HepG2 (cell line): ENCODE measurements around the gene CCNA2. TPM values are rescaled to one million over a fixed set of nuclear protein-coding genes. Genes with fewer than 3 reads are reported as not detected.
A peak's percentile ranks its signal among the peaks of the same experiment; 100 is the strongest.

Experiments
- ATAC-seq: fragments of 200-7000 bp; cut with Tn5 transposase; 3 replicates; pipeline ENCODE4 v1.9.1; 2020; ENCODE audit warnings: mild to moderate bottlenecking, moderate library complexity
- BruUV-seq: library from RNA; stranded (reverse); fragments of 400-500 nt; replicated peaks from 2 replicates; lab custom pipeline; 2021; lab: Mats Ljungman, UMichigan
- CTCF ChIA-PET: fragments of 300-600 bp; formaldehyde crosslinking; extraction: SDS; loops from one replicate; lab custom pipeline; 2021; ENCODE audit warnings: low total read pairs, inconsistent platforms, low intra/inter-chr PET ratio; lab: Yijun Ruan, JAX
- POLR2A ChIA-PET: fragments of 350-600 bp; sonication (Branson Sonifier 250); formaldehyde crosslinking; loops from one replicate; lab custom pipeline; 2020; ENCODE audit warnings: antibody characterized with exemption, inconsistent platforms; lab: Yijun Ruan, JAX
- DNase-seq: peaks from one replicate; pipeline ENCODE4 v3.0.0-alpha.2; 2015; ENCODE audit warnings: low spot score
- FAIRE-seq: peaks from 3 replicates; lab custom pipeline; 2011; peaks lifted over from hg19 to GRCh38; lab: Jason Lieb, UNC
- H2AFZ ChIP-seq: one replicate; pipeline ENCODE4 v1.6.1; 2011; ENCODE audit warnings: low read length, inconsistent platforms
- H3K27ac ChIP-seq: fragments of 300-600 bp; 3 replicates; pipeline ENCODE4 v1.8.0; 2011; ENCODE audit warnings: mixed run types, mild to moderate bottlenecking, mixed read lengths, low read length, inconsistent platforms; ENCODE audit not compliant: insufficient read depth; ENCODE audit errors: extremely low read length
- H3K27me3 ChIP-seq, 2 experiments: fragments of 200-600 bp in 1 of 2; 2 replicates in 1 of 2; 3 replicates in 1 of 2; pipeline versions ENCODE4 v1.6.0 to v1.8.0; 2011; ENCODE audit warnings: low read length in 2 of 2, mild to moderate bottlenecking in 2 of 2, moderate library complexity in 2 of 2, inconsistent platforms in 1 of 2; ENCODE audit not compliant: insufficient read depth in 2 of 2, control insufficient read depth in 1 of 2
- H3K36me3 ChIP-seq, 2 experiments: fragments of 200-600 bp in 1 of 2; replicated peaks in 1 of 2; 2 replicates in 1 of 2; 3 replicates in 1 of 2; pipeline versions ENCODE4 v1.5.1 to v1.8.0; 2011; ENCODE audit warnings: low read length in 2 of 2, inconsistent platforms in 1 of 2; ENCODE audit not compliant: insufficient read depth in 2 of 2, control insufficient read depth in 1 of 2
- H3K4me1 ChIP-seq: 2 replicates; pipeline ENCODE4 v1.5.1; 2012; ENCODE audit warnings: low read length, inconsistent platforms; ENCODE audit not compliant: insufficient read depth
- H3K4me2 ChIP-seq: 2 replicates; pipeline ENCODE4 v1.6.0; 2011; ENCODE audit warnings: low read depth, low read length, inconsistent platforms
- H3K4me3 ChIP-seq, 3 experiments: fragments of 200-600 bp in 1 of 3; sonication (generic), shearing (Covaris generic) in 1 of 3; replicated peaks in 1 of 3; 2 replicates each; pipeline ENCODE4 v1.5.1; 2011 to 2016; ENCODE audit warnings: low read length in 3 of 3, inconsistent platforms in 2 of 3, low read depth in 2 of 3, mild to moderate bottlenecking in 2 of 3, control low read depth in 1 of 3, mixed read lengths in 1 of 3; ENCODE audit not compliant: insufficient read depth in 1 of 3
- H3K79me2 ChIP-seq: one replicate; pipeline ENCODE4 v1.6.1; 2011; ENCODE audit warnings: low read length, inconsistent platforms; ENCODE audit not compliant: insufficient read depth
- H3K9ac ChIP-seq: 2 replicates; pipeline ENCODE4 v1.6.0; 2011; ENCODE audit warnings: mild to moderate bottlenecking, low read depth, low read length, inconsistent platforms; ENCODE audit not compliant: insufficient read depth
- H3K9me3 ChIP-seq: 2 replicates; pipeline ENCODE4 v1.5.1; 2012; ENCODE audit warnings: mild to moderate bottlenecking, low read length
- H4K20me1 ChIP-seq: 2 replicates; pipeline ENCODE4 v1.6.0; 2011; ENCODE audit warnings: inconsistent platforms, mild to moderate bottlenecking, low read length, moderate library complexity; ENCODE audit not compliant: insufficient read depth
- CEBPG ChIP-seq: IDR thresholded peaks from 2 replicates; pipeline ENCODE4 v1.6.1; 2016
- EP300 ChIP-seq, 3 experiments: sonication (generic) in 1 of 3; formaldehyde crosslinking in 1 of 3; IDR thresholded peaks; 2 replicates each; pipeline versions ENCODE4 v1.5.1 to v1.6.1; 2011 to 2020; ENCODE audit warnings: low read depth in 2 of 3, low read length in 2 of 3, borderline replicate concordance in 1 of 3, improper control_type of control experiment in 1 of 3, mild to moderate bottlenecking in 1 of 3, missing genetic modification reagents in 1 of 3, moderate library complexity in 1 of 3
- GATAD1 ChIP-seq: IDR thresholded peaks from 2 replicates; pipeline ENCODE4 v1.6.1; 2016; ENCODE audit warnings: missing genetic modification reagents, missing compliant biosample characterization
- MAX ChIP-seq: IDR thresholded peaks from 2 replicates; pipeline ENCODE4 v1.6.1; 2012; ENCODE audit warnings: inconsistent platforms
- NCOR1 ChIP-seq: fragments of 200-600 bp; sonication (generic); IDR thresholded peaks from 2 replicates; pipeline ENCODE4 v1.7.0; 2017; ENCODE audit warnings: antibody characterized with exemption, low read length, borderline replicate concordance
- POGZ ChIP-seq: sonication (generic); formaldehyde crosslinking; IDR thresholded peaks from 2 replicates; pipeline ENCODE4 v1.4.0; 2020; ENCODE audit warnings: mild to moderate bottlenecking, missing genetic modification reagents
- RERE ChIP-seq: IDR thresholded peaks from 2 replicates; pipeline ENCODE4 v1.6.1; 2016; ENCODE audit warnings: low read depth, missing genetic modification reagents, missing compliant biosample characterization
- ZFX ChIP-seq: sonication (generic); formaldehyde crosslinking; IDR thresholded peaks from 2 replicates; pipeline ENCODE4 v1.4.0; 2020; ENCODE audit warnings: mild to moderate bottlenecking, low read depth, missing genetic modification reagents, moderate library complexity
- ZNF18 ChIP-seq: sonication (generic); formaldehyde crosslinking; IDR thresholded peaks from 2 replicates; pipeline ENCODE4 v1.8.0; 2022; ENCODE audit warnings: mild to moderate bottlenecking, missing genetic modification reagents; ENCODE audit not compliant: insufficient replicate concordance
- ZNF580 ChIP-seq: IDR thresholded peaks from 2 replicates; pipeline ENCODE4 v1.6.1; 2016; ENCODE audit warnings: low read depth, borderline replicate concordance
- ZSCAN30 ChIP-seq: sonication (generic); formaldehyde crosslinking; IDR thresholded peaks from 2 replicates; pipeline ENCODE4 v1.5.0; 2020; ENCODE audit warnings: mild to moderate bottlenecking, missing genetic modification reagents
- WGBS: methylation state at CpG from one replicate; pipeline ENCODE4 v1.1.6; 2017; ENCODE audit warnings: low lambda C conversion rate; 5-methylcytosine and 5-hydroxymethylcytosine counted together
- in situ Hi-C: cut with HindIII; loops from 2 replicates; pipeline ENCODE4 v1.10.0; 2017; ENCODE audit warnings: low pct_unique_long_range_greater_than_20kb; ENCODE audit not compliant: extremely low pct_ligation_motif_present
- intact Hi-C: fragments of 100-400 bp; cut with micrococcal nuclease; formaldehyde crosslinking; loops from one replicate; pipeline ENCODE4 v1.10.0; 2022; ENCODE audit not compliant: unreplicated experiment
- polyA plus RNA-seq, 8 experiments: library from polyadenylated mRNA; depleted of rRNA in 3 of 8; stranded (reverse) in 7 of 8; unstranded in 1 of 8; fragments of >200 nt; fragmentation: Illumina TruSeq in 4 of 8; extraction: Trizol in 4 of 8; gene quantifications; 2 replicates each; pipeline versions ENCODE4 v1.2.1 to v1.2.3, GENCODE V29; 2011 to 2016; ENCODE audit warnings: low read depth in 4 of 8, missing spikeins in 1 of 8, mixed read lengths in 1 of 8; ENCODE audit not compliant: insufficient read depth in 1 of 8
- total RNA-seq, 5 experiments: library from RNA; depleted of rRNA; stranded (reverse); fragments of >200 nt; fragmentation: Illumina TruSeq; extraction: Trizol; gene quantifications; 2 replicates each; pipeline ENCODE4 v1.2.3, GENCODE V29; 2016; ENCODE audit warnings: low read depth in 1 of 5

The CCNA2 gene
- total and polyA plus RNA-seq, 2 of the 13 experiments (the other 11 are each of a cell fraction or from before 2014, with no cell fraction given), result 31.3 to 105 TPM

- ATAC-seq (peak; percentile 96), FAIRE-seq (peak; percentile 84), DNase-seq (peak; percentile 79)
- no peaks in the 10 kb centered on the region for H3K36me3 ChIP-seq
- POLR2A ChIA-PET, result no interaction called here
- peak overlapping the region; percentile 18 for H2AFZ ChIP-seq
- peak overlapping the region; percentile 29; the same call in 1 of the 2 replicates for H3K9ac ChIP-seq
- intact Hi-C loops (no loop called here), in situ Hi-C loops (no loop called here)
- no peaks in the 10 kb centered on the region for H3K79me2 ChIP-seq
- WGBS, result 3% methylated on average over 5 of the region's 5 CpGs
- H3K4me3 ChIP-seq, result peak overlapping the region; percentile 2 to 27 (median 25); a peak in 5 of 6 replicates
- H3K4me2 ChIP-seq, result peak overlapping the region; percentile 54
- H4K20me1 ChIP-seq, result no peaks in the 10 kb centered on the region
- peaks cover 49% of the 10 kb centered on the region for H3K4me1 ChIP-seq
- BruUV-seq, result no TSS peak
- no peaks in the 10 kb centered on the region for H3K27me3 ChIP-seq
- no peaks in the 10 kb centered on the region for H3K9me3 ChIP-seq
- CTCF ChIA-PET, result no interaction called here
- H3K27ac ChIP-seq, result peak overlapping the region; percentile 53
- TF ChIP-seq ZSCAN30 (no peak), MAX (no peak), POGZ (CRISPR knock-in tag) (peak; percentile 41; the same call in 1 of the 2 replicates), ZNF580 (no peak; the same call in 1 of the 2 replicates), GATAD1 (0 out of 2 replicates have a peak, but pooled peaks have one; percentile 18), ZNF18 (CRISPR knock-in tag) (peak; percentile 42), ZFX (no peak), CEBPG (CRISPR knock-in tag) (peak; percentile 79), EP300 (IDR thresholded peaks at IDR 0.05; ENCODE audit: low read depth in 2 of 2, low read length in 2 of 2) (peak in 1 of 2 experiments; percentile 71; a peak in 1 of 4 replicates), EP300 (CRISPR knock-in tag; IDR thresholded peaks at IDR 0.05; ENCODE audit: borderline replicate concordance) (no peak), NCOR1 (0 out of 2 replicates have a peak, but pooled peaks have one; percentile 33), RERE (CRISPR knock-in tag) (no peak)
Measured at GRCh38 chr4:121794505-121795188, 29.0 kb downstream of the CCNA2 start.
